Muscle layer of duodenum (tissue), 2 donors: ENCODE data around the gene CGB1.
"Not testable (repeated sequence)": the region's sequence is repeated elsewhere in the genome, so short reads cannot be mapped to it uniquely, and the experiment has no call there.

Experiments used
- H3K27ac ChIP-seq: one replicate; pipeline ENCODE4 v1.7.0; 2013; ENCODE audit warnings: mild to moderate bottlenecking, low read length
- H3K27me3 ChIP-seq: one replicate; pipeline ENCODE4 v1.7.0; 2013; ENCODE audit warnings: low read depth, mild to moderate bottlenecking, control low read depth, low read length
- H3K36me3 ChIP-seq, 2 donors: one replicate each; pipeline ENCODE4 v1.7.0; 2013; ENCODE audit warnings: low read length in 2 of 2, control low read depth in 1 of 2, mild to moderate bottlenecking in 1 of 2; ENCODE audit not compliant: insufficient read depth in 2 of 2, control insufficient read depth in 1 of 2
- H3K4me1 ChIP-seq, 2 donors: one replicate each; pipeline ENCODE4 v1.7.0; 2013; ENCODE audit warnings: low read length in 2 of 2, mild to moderate bottlenecking in 2 of 2, control low read depth in 1 of 2, moderate library complexity in 1 of 2; ENCODE audit not compliant: insufficient read depth in 2 of 2, control insufficient read depth in 1 of 2
- H3K4me3 ChIP-seq, 2 donors: one replicate each; pipeline ENCODE4 v1.7.0; 2013; ENCODE audit warnings: low read length in 2 of 2, low read depth in 1 of 2, mild to moderate bottlenecking in 1 of 2
- H3K9me3 ChIP-seq, 2 donors: one replicate each; pipeline ENCODE4 v1.7.0; 2013; ENCODE audit warnings: low read length in 2 of 2, control low read depth in 1 of 2, mild to moderate bottlenecking in 1 of 2; ENCODE audit not compliant: control insufficient read depth in 1 of 2
- donor health status: healthy.

CGB1 gene

GRCh38 chr19:49056902-49057596 is 20.4 kb upstream of the CGB1 start:
- not testable (repeated sequence) for H3K27ac ChIP-seq, H3K9me3 ChIP-seq, H3K36me3 ChIP-seq
- peaks cover 11% of the 10 kb centered on the region for H3K27me3 ChIP-seq
- H3K4me1 ChIP-seq = peaks cover 0 to 21% of the 10 kb centered on the region in 2 donors
- peak overlapping the region; percentile 42 to 75 for H3K4me3 ChIP-seq

- Histone ChIP-seq H3K27me3 (peaks cover 11% of the 10 kb centered on the region), H3K27ac (no peak overlapping the region), H3K36me3 (no peaks in the 10 kb centered on the region), H3K4me3 (peak overlapping the region; percentile 42 to 75), H3K9me3 (no peaks in the 10 kb centered on the region), H3K4me1 (peaks cover 0 to 21% of the 10 kb centered on the region in 2 donors)
Observed at GRCh38 chr19:49056101-49056901, 19.6 kb upstream of the CGB1 start.

DNA sequence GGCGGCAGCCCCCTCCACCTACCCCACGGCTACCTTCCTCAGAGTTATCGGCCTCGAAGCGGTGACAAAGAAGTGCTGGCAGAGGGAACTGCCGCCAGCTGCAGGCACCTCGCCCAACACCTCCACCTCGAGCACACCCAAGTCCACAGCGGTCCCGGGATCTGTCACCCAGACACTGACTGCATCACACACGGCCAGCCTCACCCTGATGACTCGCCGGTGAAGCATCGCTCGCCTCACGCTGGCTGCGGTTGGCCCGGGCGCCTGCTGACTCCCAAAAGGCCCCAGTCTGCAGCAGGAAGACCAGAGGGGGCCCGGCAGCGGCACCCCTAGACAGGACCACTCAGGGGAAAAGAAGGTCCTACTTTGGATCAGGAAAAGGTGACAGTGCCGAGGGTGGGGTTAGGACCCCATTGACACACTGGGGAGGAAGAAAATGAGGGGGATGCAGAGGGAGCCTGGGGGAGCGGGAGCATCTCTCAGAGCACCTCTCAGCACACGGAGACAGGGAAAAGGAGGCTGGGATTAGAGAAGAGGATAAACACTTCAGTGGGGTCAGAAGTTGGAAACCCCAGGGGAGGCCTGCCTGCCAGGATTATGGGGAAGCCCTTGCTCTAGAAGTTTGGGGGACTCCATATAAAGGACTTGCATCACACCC is 13.8 kb upstream of the CGB1 start:
- H3K36me3 ChIP-seq, H3K27me3 ChIP-seq, H3K9me3 ChIP-seq, H3K4me3 ChIP-seq, H3K27ac ChIP-seq, H3K4me1 ChIP-seq: not testable (repeated sequence)

DNA sequence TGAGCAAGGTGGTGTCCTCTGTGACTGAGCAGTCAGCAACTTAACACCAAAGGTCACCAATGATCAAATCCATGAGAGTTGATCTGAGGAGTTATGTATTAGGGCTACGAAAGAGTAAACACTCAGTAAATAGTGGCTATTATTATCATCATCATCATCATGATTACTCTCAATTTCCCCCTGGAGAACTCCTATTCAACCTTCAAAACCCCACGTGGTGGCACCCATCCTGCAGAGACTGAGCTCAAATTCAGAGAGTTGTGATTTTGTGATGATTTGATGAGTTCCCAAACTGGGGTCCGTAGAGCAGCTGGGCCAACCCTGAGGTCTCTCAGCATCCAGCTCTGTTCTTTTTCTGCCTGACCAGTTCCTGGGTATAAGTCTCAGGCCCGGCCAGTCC is 13.1 kb upstream of the CGB1 start:
- H3K36me3 ChIP-seq, H3K9me3 ChIP-seq, H3K27me3 ChIP-seq, H3K4me1 ChIP-seq, H3K4me3 ChIP-seq, H3K27ac ChIP-seq: not testable (repeated sequence)

GRCh38 chr19:49049011-49049410 is 12.3 kb upstream of the CGB1 start, which contains the start of gene CGB8:
CGB8 (minus strand) TSS chr19:49049111; CDS start chr19:49048739, 372 bp downstream.
- not testable (repeated sequence) for H3K27me3 ChIP-seq, H3K4me3 ChIP-seq, H3K36me3 ChIP-seq, H3K9me3 ChIP-seq, H3K27ac ChIP-seq, H3K4me1 ChIP-seq

- H3K27ac ChIP-seq, H3K4me1 ChIP-seq, H3K9me3 ChIP-seq, H3K27me3 ChIP-seq, H3K4me3 ChIP-seq, H3K36me3 ChIP-seq: not testable (repeated sequence)
Observed at GRCh38 chr19:49043548-49043947, 6.9 kb upstream of the CGB1 start, which contains the start of gene CGB5. CGB5 (plus strand) TSS chr19:49043848; CDS start chr19:49044210, 362 bp downstream.

GRCh38 chr19:49042666-49043065 is 6.0 kb upstream of the CGB1 start:
- H3K27ac ChIP-seq, H3K4me1 ChIP-seq, H3K9me3 ChIP-seq, H3K36me3 ChIP-seq, H3K4me3 ChIP-seq, H3K27me3 ChIP-seq: not testable (repeated sequence)

DNA sequence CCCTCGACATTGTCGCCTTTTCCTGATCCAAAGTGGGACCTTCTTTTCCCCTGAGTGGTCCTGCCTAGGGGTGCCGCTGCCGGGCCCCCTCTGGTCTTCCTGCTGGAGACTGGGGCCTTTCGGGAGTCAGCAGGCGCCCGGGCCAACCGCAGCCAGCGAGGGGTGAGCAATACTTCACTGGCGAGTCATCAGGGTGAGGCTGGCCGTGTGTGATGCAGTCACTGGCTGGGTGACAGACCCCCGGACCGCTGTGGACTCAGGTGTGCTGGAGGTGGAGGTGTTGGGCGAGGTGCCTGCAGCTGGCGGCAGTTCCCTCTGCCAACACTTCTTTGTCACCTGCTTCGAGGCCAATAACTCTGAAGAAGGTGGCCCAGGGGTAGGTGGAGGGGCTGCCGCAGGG is 5.5 kb upstream of the CGB1 start:
- no peaks in the 10 kb centered on the region for H3K36me3 ChIP-seq
- no peak overlapping the region for H3K27ac ChIP-seq
- H3K9me3 ChIP-seq = no peaks in the 10 kb centered on the region
- H3K4me3 ChIP-seq = no peak overlapping the region
- no peaks in the 10 kb centered on the region for H3K27me3 ChIP-seq
- H3K4me1 ChIP-seq = no peaks in the 10 kb centered on the region

DNA sequence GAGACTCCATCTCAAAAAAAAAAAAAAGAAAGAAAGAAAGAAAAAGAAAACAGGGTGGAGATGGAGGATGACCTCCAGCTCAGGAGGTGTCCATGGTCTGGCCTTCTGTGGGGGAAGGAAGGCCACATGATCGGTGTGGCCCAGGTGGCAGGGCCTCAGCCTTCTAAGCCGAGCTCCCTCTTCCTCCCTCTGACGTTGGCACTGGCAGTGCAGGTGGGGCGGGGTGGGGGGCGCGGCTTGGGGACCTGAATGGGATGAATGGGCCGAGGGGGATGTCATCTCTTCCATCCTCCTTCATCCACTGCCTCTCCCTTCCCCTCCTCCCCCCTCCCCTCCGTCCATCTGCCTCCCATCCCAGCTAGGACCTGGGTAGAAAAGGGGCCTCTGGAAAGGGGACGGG is 3.0 kb upstream of the CGB1 start:
- H3K9me3 ChIP-seq, H3K4me1 ChIP-seq, H3K4me3 ChIP-seq, H3K27me3 ChIP-seq, H3K27ac ChIP-seq, H3K36me3 ChIP-seq: not testable (repeated sequence)

GRCh38 chr19:49038557-49039276 is 2.0 kb upstream of the CGB1 start:
- not testable (repeated sequence) for H3K9me3 ChIP-seq, H3K36me3 ChIP-seq, H3K27ac ChIP-seq, H3K4me3 ChIP-seq, H3K27me3 ChIP-seq, H3K4me1 ChIP-seq

DNA sequence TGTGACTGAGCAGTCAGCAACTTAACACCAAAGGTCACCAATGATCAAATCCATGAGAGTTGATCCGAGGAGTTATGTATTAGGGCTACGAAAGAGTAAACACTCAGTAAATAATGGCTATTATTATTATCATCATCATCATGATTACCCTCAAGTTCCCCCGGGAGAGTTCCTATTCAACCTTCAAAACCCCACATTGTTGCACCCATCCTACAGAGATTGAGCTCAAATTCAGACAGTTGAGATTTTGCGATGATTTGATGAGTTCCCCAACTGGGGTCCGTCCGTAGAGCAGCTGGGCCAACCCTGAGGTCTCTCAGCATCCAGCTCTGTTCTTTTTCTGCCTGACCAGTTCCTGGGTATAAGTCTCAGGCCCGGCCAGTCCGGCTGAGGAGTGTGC is 1.4 kb upstream of the CGB1 start:
- H3K27ac ChIP-seq, H3K4me1 ChIP-seq: not testable (repeated sequence)

More for the DNA sequence above, 1.4 kb upstream of the CGB1 start:
- H3K4me3 ChIP-seq, H3K9me3 ChIP-seq, H3K36me3 ChIP-seq, H3K27me3 ChIP-seq: not testable (repeated sequence)
